D721Med (cell line): ENCODE results near the gene ANKRD33B.
A peak's percentile ranks its signal among the peaks of the same experiment; 100 is the strongest.

Experiments used
- DNase-seq: peaks from one replicate; pipeline ENCODE4 v3.0.0; 2011; ENCODE audit warnings: low spot score; ENCODE audit not compliant: insufficient read length
- FAIRE-seq: peaks from 2 replicates; lab custom pipeline; 2011; peaks lifted over from hg19 to GRCh38; lab: Jason Lieb, UNC
- CTCF ChIP-seq: IDR thresholded peaks from 2 replicates; pipeline ENCODE4 v1.5.1; 2012; ENCODE audit warnings: mild to moderate bottlenecking, control low read depth; ENCODE audit not compliant: insufficient read depth; ENCODE audit errors: missing control alignments

Gene ANKRD33B

DNA sequence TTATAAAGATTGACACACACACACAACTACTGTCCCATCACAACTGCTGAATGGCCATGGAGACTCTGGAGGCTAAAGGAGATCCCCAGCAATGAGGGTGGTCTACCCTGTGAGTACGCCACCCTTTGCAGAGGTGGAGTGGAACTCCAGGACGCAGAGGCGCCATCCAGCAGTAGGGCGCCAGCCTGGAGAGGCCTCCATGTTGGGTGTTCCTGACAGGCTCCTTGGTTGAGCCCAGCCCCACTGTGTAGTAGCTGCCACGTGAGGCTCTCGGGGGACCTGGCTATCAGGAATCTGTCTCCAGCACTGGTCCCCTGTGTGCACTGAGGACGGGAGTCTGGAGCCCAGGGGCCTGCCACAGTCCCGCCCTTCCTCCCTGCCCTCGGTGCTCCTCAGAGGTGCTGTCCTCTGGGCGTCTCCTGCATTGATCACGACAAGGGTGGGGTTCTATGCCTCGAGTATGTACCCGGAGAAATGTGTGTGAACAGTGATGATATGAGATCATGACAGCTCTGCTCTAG lies 124.8 kb downstream of the ANKRD33B start:
- DNase-seq (no peak), FAIRE-seq (no peak)
- no peak for TF ChIP-seq CTCF

DNA sequence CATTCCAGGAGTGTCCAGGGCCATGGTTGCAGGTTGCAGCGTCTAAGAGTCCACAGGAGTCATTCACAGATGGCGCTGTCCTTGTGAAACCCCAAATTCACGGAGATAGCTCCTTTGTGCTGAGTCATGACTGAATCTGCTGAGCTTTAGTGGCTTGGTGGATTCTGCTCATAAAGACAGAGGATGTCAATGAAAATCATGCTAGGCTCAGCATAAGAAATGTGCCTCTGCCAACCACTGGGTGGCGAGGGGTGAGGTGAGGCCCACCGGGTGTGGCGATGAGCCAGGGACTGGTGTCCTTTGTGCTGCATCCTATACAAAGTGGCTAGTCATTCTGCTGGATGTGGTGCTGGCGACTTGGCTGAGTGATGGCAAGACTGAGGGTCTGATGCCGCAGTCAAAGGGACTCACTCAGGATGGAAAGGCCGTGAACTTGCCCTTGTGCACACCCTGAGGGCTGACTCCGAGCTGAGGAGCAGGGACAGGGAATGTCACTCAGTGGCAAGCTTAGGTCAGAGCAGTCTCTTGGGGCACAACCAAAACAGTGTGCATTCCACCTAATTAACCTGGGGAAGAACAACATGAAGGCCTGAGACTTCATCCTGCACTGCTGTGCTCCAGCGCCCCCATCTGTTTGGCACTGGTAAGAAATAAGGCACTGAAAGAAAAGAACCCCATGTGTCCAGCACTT lies 125.7 kb downstream of the ANKRD33B start:
- DNase-seq (peak; percentile 38), FAIRE-seq (no peak)
- TF ChIP-seq CTCF, result peak; percentile 39

DNA sequence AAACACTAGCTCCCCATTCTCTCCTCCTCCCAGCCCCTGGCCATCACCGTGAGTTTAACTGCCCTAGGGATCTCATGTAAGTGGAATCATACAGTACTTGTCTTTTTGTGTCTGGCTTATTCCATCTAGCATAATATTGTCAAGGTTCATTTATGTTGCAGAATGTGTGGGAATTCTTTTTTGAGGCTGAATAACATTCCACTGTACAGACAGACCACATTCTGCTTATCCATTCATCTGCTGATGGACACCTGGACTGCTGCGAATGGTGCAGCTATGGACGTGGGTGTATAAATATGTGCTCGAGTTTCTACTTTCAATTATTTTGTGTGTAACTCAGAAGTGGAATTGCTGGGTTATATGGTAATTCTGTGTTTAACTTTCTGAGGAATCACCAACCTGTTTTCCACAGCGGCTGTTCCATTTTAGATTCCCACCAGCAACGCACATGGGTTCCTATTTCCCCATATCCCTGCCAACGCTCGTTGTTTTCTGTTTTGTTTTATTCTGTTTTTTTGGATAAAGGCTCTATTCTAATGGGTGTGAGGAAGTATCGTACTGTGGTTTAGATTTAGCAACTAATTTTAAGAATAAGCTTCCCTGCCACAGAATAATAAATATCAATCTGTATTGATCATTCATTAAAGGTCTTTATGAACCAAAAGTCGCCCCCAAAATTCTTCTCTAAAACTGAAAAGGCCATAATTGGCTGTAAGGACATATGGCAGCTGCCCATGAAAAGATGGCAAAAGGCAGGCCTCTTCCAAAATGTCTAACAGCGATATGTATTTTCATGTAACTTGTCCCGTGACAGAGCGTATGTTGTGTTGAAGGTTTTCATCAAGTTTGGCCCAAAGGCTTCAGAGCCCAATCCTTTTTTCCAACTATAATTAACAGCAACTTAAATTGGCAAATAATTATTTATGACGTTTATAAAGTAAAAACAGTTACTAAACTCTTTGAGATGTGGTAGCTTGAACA lies 126.9 kb downstream of the ANKRD33B start:
- FAIRE-seq (no peak), DNase-seq (no peak)
- no peak for TF ChIP-seq CTCF

DNA sequence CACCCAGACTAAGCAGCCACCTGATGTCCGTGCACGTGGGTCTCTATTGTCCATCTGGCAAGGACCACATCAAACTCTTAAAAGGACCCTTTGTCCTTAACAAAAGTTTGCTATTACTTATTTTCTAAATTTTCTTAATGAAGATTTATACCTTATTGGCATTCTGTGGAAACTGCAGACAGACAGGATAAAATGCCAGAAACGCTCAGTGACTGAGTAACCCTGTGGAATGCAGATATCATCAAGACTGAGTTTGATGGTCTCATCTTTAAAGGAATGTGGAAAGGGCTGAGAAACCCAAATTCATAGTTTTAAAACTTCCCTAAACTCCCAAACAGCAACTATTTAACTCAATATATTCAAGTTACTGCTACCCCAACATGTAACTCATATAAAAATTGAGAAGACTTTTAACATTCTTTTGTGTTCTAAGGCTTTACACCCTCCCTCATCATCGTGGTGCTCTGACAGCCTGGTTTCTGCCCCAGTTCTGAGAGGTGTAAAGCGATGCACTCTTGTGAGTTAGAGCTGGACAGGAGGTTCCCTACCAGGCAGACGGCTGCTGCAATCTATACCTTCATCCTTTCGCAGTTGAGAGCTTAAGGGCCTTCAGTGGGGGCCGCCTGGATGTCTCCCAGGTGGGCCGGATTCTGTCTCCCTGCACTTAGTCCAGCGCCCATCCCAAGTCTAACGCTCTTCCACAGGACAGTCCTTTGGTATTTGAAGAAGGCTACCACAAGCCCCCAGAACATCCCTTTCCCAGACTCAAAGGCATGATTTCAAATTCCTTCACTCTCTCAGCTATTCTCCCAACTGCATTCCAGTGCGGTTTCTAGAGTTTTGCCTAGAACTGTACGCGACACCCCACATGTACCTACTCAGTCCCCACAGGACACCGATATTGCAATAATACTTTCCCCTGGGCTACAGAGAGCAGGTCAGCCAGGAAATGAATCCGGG lies 128.2 kb downstream of the ANKRD33B start:
- TF ChIP-seq CTCF, result no peak
- no peak for FAIRE-seq
- no peak for DNase-seq

DNA sequence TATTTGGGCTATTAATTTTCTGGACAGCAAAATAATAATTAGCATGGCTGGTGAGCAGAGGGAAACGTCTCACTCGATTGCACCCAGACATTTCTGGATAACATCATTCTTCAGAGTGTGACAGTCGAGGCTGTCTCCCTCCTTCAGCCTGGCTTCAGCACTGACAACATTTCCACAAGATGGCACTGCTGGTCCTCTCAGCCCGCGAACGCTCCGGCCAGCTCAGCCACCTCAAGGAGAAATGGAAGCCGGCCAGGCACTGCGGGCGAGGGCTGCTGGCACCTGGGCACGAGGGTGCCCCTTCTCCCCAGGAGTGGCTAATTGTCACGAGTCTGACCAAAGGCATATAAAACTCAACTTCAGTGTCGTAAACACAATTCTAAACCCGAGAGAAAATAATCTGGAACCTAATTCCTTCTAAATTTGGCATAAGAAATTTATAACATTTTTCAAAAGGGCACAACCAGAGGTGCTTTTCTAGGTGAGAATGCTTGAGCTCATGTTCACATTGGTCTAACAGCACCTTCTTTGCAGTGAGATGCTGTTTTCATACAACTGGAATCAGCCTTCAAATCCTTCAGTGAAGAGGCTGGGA lies 131.3 kb downstream of the ANKRD33B start:
- no peak for FAIRE-seq
- TF ChIP-seq CTCF, result peak; percentile 80
- peak; percentile 53 for DNase-seq
